ENCODE data around the gene PGLYRP3. TPM values are rescaled to one million over a fixed set of nuclear protein-coding genes. Genes with fewer than 3 reads are reported as not detected.

Gene PGLYRP3
- total RNA-seq, 1 experiment from 2014 or later = not detected

DNA sequence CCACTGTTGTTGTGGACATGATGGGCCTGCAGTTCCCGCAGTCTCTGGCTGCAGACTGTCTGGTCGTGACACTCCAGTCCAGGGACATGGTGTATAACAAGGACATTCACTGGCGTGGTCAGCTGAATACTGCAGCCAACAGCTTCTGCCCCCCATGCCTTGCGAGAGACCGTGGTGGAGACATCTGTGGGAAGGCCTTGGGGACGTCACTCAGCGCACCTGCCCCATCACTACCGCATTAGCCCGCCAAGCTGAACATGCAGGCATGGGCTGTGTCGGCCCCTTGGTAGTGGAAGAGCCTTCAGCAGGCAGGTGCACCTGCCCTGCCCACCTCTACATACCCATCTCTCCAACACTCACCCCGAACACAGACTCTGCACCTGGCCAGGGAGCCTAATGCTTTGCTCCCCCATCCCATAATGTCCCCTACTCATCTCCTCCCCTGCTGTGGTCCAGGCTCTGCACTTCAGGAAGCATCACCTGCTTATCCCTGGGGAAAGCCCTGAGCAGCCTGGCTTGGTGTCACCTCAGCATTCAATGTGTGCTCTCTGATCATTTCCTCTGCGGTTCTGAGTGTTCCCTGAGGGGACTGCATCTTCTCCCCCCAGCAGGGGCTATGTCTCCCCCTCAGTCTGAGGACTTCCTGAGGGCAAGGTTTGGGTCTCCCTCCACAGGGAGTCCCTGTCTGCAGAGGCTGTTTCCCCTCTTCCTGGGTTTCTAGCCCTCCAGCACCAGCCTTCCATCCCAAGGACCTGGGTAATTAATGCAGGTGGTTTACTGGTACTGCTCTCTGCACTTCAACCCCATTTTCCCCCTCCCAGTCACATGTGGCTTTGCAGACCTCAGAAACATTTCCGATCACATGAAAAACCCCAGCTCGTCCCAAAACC, 32.7 kb upstream of the PGLYRP3 start:
- Histone ChIP-seq H3K9me3 (ENCODE audit: low read length) (no peaks in the 10 kb centered on the region), H4K20me1 (ENCODE audit: low read length) (no peaks in the 10 kb centered on the region), H3K79me2 (ENCODE audit: low read length) (no peaks in the 10 kb centered on the region), H3F3A (ENCODE audit: low read length, unreplicated experiment) (no peaks in the 10 kb centered on the region), H3K4me2 (ENCODE audit: low read length) (no peak overlapping the region), H3K36me3 (ENCODE audit: low read depth, low read length) (no peaks in the 10 kb centered on the region), H3K9ac (ENCODE audit: low read length) (no peak overlapping the region), H3K4me1 (ENCODE audit: insufficient read depth, low read length) (no peaks in the 10 kb centered on the region), H2AFZ (ENCODE audit: low read length) (no peak overlapping the region), H3K4me3 (ENCODE audit: low read length) (no peak overlapping the region), H3K27ac (ENCODE audit: low read length) (no peak overlapping the region), H3K9me2 (replicated peaks; ENCODE audit: low read length) (no peaks in the 10 kb centered on the region), H3K27me3 (ENCODE audit: low read length) (peaks cover 97% of the 10 kb centered on the region)
- intact Hi-C loops (cut with micrococcal nuclease) = no loop called here
- ATAC-seq (no peak), DNase-seq (no peak)
- BruUV-seq (replicated peaks) = no TSS peak
- ChIA-PET POLR2A (ENCODE audit: unreplicated experiment) (no interaction called here), CTCF (no interaction called here)
- TF ChIP-seq, protein P1, sequence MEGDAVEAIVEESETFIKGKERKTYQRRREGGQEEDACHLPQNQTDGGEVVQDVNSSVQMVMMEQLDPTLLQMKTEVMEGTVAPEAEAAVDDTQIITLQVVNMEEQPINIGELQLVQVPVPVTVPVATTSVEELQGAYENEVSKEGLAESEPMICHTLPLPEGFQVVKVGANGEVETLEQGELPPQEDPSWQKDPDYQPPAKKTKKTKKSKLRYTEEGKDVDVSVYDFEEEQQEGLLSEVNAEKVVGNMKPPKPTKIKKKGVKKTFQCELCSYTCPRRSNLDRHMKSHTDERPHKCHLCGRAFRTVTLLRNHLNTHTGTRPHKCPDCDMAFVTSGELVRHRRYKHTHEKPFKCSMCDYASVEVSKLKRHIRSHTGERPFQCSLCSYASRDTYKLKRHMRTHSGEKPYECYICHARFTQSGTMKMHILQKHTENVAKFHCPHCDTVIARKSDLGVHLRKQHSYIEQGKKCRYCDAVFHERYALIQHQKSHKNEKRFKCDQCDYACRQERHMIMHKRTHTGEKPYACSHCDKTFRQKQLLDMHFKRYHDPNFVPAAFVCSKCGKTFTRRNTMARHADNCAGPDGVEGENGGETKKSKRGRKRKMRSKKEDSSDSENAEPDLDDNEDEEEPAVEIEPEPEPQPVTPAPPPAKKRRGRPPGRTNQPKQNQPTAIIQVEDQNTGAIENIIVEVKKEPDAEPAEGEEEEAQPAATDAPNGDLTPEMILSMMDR (conservative IDR thresholded peaks at IDR 0.05; ENCODE audit: low read depth, low read length) = no peak
- no peak for TF ChIP-seq EZH2phosphoT487 (IDR thresholded peaks at IDR 0.05; ENCODE audit: borderline replicate concordance, low read length)
- no peak for TF ChIP-seq EZH2 (IDR thresholded peaks at IDR 0.05; ENCODE audit: low read length, unreplicated experiment)

DNA sequence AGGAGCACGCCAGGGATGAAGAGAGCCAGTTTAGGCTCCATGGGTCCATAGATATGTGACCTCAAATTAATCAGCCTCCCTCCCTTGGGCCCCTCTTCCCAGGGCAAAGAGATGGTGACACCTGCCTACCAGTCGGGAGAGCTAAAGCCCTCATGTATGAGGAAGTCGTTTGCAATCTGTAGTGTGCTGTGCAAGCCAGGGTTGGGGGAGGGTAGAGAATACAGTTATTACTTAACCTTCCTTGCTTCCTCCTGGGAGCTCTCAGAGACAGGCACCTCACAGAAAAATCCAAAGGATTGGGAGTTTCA, 31.9 kb upstream of the PGLYRP3 start:
- Histone ChIP-seq H3K4me1 (ENCODE audit: insufficient read depth, low read length) (no peaks in the 10 kb centered on the region), H3K9me2 (replicated peaks; ENCODE audit: low read length) (no peaks in the 10 kb centered on the region), H3K4me2 (ENCODE audit: low read length) (no peak overlapping the region), H4K20me1 (ENCODE audit: low read length) (no peaks in the 10 kb centered on the region), H3K79me2 (ENCODE audit: low read length) (no peaks in the 10 kb centered on the region), H2AFZ (ENCODE audit: low read length) (no peak overlapping the region), H3K27ac (ENCODE audit: low read length) (no peak overlapping the region), H3K27me3 (ENCODE audit: low read length) (peaks cover 97% of the 10 kb centered on the region), H3F3A (ENCODE audit: low read length, unreplicated experiment) (no peaks in the 10 kb centered on the region), H3K9ac (ENCODE audit: low read length) (no peak overlapping the region), H3K4me3 (ENCODE audit: low read length) (no peak overlapping the region), H3K36me3 (ENCODE audit: low read depth, low read length) (no peaks in the 10 kb centered on the region), H3K9me3 (ENCODE audit: low read length) (no peaks in the 10 kb centered on the region)
- POLR2A ChIA-PET (ENCODE audit: unreplicated experiment) = no interaction called here
- DNase-seq (no peak), ATAC-seq (no peak)
- TF ChIP-seq, protein P1 (conservative IDR thresholded peaks at IDR 0.05; ENCODE audit: low read depth, low read length) = no peak
- no TSS peak for BruUV-seq (replicated peaks)
- CTCF ChIA-PET = no interaction called here
- intact Hi-C loops (cut with micrococcal nuclease) = no loop called here

DNA sequence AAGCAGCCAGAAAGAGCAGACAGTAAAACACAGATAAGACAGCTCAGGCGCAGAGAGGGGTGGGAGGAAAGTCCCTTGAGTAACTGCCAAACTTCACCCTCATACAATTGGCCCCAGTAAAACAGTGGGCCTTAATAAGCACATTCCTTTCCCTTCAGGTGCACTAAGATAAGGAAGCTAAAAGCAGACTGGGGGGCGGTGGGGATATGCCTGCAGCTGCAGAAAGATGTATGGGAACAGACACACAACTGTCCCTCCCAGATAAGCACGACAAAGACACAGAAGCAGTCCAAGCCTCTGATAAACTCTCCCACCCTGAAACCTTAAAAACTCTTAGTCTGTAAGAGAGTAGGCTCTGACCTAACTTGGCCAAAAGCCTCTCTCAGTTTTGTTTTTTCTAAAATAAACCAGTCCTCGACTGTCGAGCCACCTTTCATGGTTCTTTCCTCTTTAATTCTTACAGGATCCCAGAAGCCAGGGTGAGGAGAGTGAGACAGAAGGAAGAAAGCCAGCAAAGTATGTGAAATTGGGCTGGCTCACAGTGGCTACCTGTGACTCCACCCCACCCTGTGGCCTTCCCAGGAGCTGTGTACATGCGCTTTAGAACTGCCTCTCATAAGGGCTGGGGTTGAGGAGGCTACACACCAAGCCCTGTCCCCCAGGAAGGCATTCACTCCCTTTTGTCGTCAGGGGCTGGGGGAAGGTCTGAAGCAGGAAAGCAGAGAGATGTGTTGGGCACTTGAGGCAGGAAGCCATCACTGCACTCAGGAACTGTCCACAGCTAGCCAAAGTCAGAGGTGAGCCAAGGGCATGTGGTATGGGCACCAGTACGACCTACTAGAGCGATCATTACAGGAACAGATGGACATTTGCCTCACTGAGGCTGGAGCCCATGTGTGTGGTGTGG, 31.3 kb upstream of the PGLYRP3 start:
- no peak overlapping the region for H2AFZ ChIP-seq (ENCODE audit: low read length)

More for the DNA sequence above, 31.3 kb upstream of the PGLYRP3 start:
- BruUV-seq (replicated peaks) = no TSS peak
- no peaks in the 10 kb centered on the region for H3F3A ChIP-seq (ENCODE audit: low read length, unreplicated experiment)
- no peak overlapping the region for H3K9ac ChIP-seq (ENCODE audit: low read length)
- H3K4me3 ChIP-seq (ENCODE audit: low read length) = no peak overlapping the region
- TF ChIP-seq EZH2 (IDR thresholded peaks at IDR 0.05; ENCODE audit: low read length, unreplicated experiment) (no peak), EZH2phosphoT487 (IDR thresholded peaks at IDR 0.05; ENCODE audit: borderline replicate concordance, low read length) (no peak)
- TF ChIP-seq, protein P1 (conservative IDR thresholded peaks at IDR 0.05; ENCODE audit: low read depth, low read length) = no peak
- no peaks in the 10 kb centered on the region for H3K79me2 ChIP-seq (ENCODE audit: low read length)
- DNase-seq (no peak), ATAC-seq (no peak; the same call in 1 of the 2 replicates)
- no peak overlapping the region for H3K4me2 ChIP-seq (ENCODE audit: low read length)
- ChIA-PET CTCF (no interaction called here), POLR2A (ENCODE audit: unreplicated experiment) (no interaction called here)
- H3K9me2 ChIP-seq (replicated peaks; ENCODE audit: low read length) = no peaks in the 10 kb centered on the region
- H3K36me3 ChIP-seq (ENCODE audit: low read depth, low read length) = no peaks in the 10 kb centered on the region
- peaks cover 97% of the 10 kb centered on the region for H3K27me3 ChIP-seq (ENCODE audit: low read length)
- intact Hi-C loops (cut with micrococcal nuclease) = no loop called here
- H3K4me1 ChIP-seq (ENCODE audit: insufficient read depth, low read length) = no peaks in the 10 kb centered on the region
- no peak overlapping the region for H3K27ac ChIP-seq (ENCODE audit: low read length)
- H3K9me3 ChIP-seq (ENCODE audit: low read length) = no peaks in the 10 kb centered on the region
- no peaks in the 10 kb centered on the region for H4K20me1 ChIP-seq (ENCODE audit: low read length)

All from PC-3 (cell line).